HepG2 (cell line): ENCODE data around the gene SH2D5. TPM values are rescaled to one million over a fixed set of nuclear protein-coding genes. Genes with fewer than 3 reads are reported as not detected.

ENCODE experiments used
- CBFB ChIP-seq: sonication (generic); formaldehyde crosslinking; IDR thresholded peaks from 2 replicates; pipeline ENCODE4 v1.4.0; 2020; ENCODE audit warnings: missing genetic modification reagents
- GPN1 ChIP-seq: sonication (generic); formaldehyde crosslinking; IDR thresholded peaks from 2 replicates; pipeline ENCODE4 v1.5.1; 2020; ENCODE audit warnings: missing genetic modification reagents, borderline replicate concordance
- KDM4B ChIP-seq: sonication (generic); formaldehyde crosslinking; IDR thresholded peaks from 2 replicates; pipeline ENCODE4 v1.4.0; 2020; ENCODE audit warnings: missing genetic modification reagents
- MBNL3 ChIP-seq: fragments of 250-450 bp; sonication (Bioruptor Pico); conservative IDR thresholded peaks from 2 replicates; pipeline ENCODE4 v1.8.0; 2022; ENCODE audit warnings: mild to moderate bottlenecking, inconsistent platforms
- MTF1 ChIP-seq: sonication (generic); formaldehyde crosslinking; IDR thresholded peaks from 2 replicates; pipeline ENCODE4 v1.5.0; 2020; ENCODE audit warnings: missing genetic modification reagents
- TRIM24 ChIP-seq: sonication (generic); formaldehyde crosslinking; IDR thresholded peaks from 2 replicates; pipeline ENCODE4 v1.8.0; 2022; ENCODE audit warnings: mild to moderate bottlenecking, missing genetic modification reagents
- ZNF30 ChIP-seq: sonication (generic); formaldehyde crosslinking; IDR thresholded peaks from 2 replicates; pipeline ENCODE4 v1.5.0; 2020; ENCODE audit warnings: mild to moderate bottlenecking, missing genetic modification reagents
- ZNF607 ChIP-seq: sonication (generic); formaldehyde crosslinking; IDR thresholded peaks from 2 replicates; pipeline ENCODE4 v1.5.1; 2020; ENCODE audit warnings: missing genetic modification reagents, mild to moderate bottlenecking, borderline replicate concordance
- ZNF780A ChIP-seq: sonication (generic); formaldehyde crosslinking; IDR thresholded peaks from 2 replicates; pipeline ENCODE4 v1.8.0; 2022; ENCODE audit warnings: mild to moderate bottlenecking, missing genetic modification reagents, moderate library complexity
- polyA plus RNA-seq, 8 experiments: library from polyadenylated mRNA; depleted of rRNA in 3 of 8; stranded (reverse) in 7 of 8; unstranded in 1 of 8; fragments of >200 nt; fragmentation: Illumina TruSeq in 4 of 8; extraction: Trizol in 4 of 8; gene quantifications; 2 replicates each; pipeline versions ENCODE4 v1.2.1 to v1.2.3, GENCODE V29; 2011 to 2016; ENCODE audit warnings: low read depth in 4 of 8, missing spikeins in 1 of 8, mixed read lengths in 1 of 8; ENCODE audit not compliant: insufficient read depth in 1 of 8
- total RNA-seq, 5 experiments: library from RNA; depleted of rRNA; stranded (reverse); fragments of >200 nt; fragmentation: Illumina TruSeq; extraction: Trizol; gene quantifications; 2 replicates each; pipeline ENCODE4 v1.2.3, GENCODE V29; 2016; ENCODE audit warnings: low read depth in 1 of 5
- TF ChIP-seq, protein P1 (sequence below), 2 experiments: fragments of 450-650 bp in 1 of 2; sonication (generic) in 1 of 2; formaldehyde crosslinking in 1 of 2; IDR thresholded peaks; 2 replicates each; pipeline versions ENCODE4 v1.6.1 to v1.8.0; 2016 to 2022; ENCODE audit warnings: antibody characterized with exemption in 1 of 2, mild to moderate bottlenecking in 1 of 2, missing genetic modification reagents in 1 of 2
- TF ChIP-seq, protein P2 (sequence below): sonication (generic); formaldehyde crosslinking; IDR thresholded peaks from 2 replicates; pipeline ENCODE4 v1.4.0; 2020; ENCODE audit warnings: missing genetic modification reagents
- TF ChIP-seq, protein P3 (sequence below): sonication (generic); formaldehyde crosslinking; IDR thresholded peaks from 2 replicates; pipeline ENCODE4 v1.4.0; 2020; ENCODE audit warnings: missing genetic modification reagents

Gene SH2D5
- total and polyA plus RNA-seq, 2 of the 13 experiments (the other 11 are each of a cell fraction or from before 2014, with no cell fraction given): 1.2 to 3.4 TPM

DNA sequence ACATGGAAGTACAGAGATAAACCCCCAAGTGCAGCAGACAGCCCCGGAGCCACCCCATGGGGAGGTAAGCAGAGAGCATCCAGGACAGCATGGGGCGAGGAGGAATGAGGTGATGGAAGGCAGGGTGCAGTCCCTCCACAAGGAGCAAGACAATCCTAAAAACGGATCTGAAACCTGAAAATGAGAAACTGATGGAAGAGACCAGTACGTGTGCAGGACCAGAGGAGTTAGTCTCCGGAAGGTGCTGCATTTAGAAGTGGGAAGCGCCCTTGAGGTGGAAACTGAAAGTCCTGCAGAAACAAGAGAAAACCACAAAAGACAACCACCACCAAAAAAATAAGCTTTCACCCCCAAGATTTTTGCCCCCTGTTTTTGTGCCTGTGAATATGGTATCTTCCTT lies 53.9 kb downstream of the SH2D5 start (continued):
- TF ChIP-seq, protein P1, sequence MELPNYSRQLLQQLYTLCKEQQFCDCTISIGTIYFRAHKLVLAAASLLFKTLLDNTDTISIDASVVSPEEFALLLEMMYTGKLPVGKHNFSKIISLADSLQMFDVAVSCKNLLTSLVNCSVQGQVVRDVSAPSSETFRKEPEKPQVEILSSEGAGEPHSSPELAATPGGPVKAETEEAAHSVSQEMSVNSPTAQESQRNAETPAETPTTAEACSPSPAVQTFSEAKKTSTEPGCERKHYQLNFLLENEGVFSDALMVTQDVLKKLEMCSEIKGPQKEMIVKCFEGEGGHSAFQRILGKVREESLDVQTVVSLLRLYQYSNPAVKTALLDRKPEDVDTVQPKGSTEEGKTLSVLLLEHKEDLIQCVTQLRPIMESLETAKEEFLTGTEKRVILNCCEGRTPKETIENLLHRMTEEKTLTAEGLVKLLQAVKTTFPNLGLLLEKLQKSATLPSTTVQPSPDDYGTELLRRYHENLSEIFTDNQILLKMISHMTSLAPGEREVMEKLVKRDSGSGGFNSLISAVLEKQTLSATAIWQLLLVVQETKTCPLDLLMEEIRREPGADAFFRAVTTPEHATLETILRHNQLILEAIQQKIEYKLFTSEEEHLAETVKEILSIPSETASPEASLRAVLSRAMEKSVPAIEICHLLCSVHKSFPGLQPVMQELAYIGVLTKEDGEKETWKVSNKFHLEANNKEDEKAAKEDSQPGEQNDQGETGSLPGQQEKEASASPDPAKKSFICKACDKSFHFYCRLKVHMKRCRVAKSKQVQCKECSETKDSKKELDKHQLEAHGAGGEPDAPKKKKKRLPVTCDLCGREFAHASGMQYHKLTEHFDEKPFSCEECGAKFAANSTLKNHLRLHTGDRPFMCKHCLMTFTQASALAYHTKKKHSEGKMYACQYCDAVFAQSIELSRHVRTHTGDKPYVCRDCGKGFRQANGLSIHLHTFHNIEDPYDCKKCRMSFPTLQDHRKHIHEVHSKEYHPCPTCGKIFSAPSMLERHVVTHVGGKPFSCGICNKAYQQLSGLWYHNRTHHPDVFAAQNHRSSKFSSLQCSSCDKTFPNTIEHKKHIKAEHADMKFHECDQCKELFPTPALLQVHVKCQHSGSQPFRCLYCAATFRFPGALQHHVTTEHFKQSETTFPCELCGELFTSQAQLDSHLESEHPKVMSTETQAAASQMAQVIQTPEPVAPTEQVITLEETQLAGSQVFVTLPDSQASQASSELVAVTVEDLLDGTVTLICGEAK (IDR thresholded peaks at IDR 0.05): no peak
- TF ChIP-seq, protein P1 (CRISPR knock-in tag; IDR thresholded peaks at IDR 0.05): no peak
- TF ChIP-seq ZNF607 (CRISPR knock-in tag) (no peak), ZNF780A (CRISPR knock-in tag) (no peak), KDM4B (CRISPR knock-in tag) (no peak), TRIM24 (CRISPR knock-in tag) (no peak), MBNL3 (no peak), GPN1 (CRISPR knock-in tag) (no peak), MTF1 (CRISPR knock-in tag) (no peak), ZNF30 (no peak), CBFB (CRISPR knock-in tag) (no peak)
- TF ChIP-seq, protein P2, sequence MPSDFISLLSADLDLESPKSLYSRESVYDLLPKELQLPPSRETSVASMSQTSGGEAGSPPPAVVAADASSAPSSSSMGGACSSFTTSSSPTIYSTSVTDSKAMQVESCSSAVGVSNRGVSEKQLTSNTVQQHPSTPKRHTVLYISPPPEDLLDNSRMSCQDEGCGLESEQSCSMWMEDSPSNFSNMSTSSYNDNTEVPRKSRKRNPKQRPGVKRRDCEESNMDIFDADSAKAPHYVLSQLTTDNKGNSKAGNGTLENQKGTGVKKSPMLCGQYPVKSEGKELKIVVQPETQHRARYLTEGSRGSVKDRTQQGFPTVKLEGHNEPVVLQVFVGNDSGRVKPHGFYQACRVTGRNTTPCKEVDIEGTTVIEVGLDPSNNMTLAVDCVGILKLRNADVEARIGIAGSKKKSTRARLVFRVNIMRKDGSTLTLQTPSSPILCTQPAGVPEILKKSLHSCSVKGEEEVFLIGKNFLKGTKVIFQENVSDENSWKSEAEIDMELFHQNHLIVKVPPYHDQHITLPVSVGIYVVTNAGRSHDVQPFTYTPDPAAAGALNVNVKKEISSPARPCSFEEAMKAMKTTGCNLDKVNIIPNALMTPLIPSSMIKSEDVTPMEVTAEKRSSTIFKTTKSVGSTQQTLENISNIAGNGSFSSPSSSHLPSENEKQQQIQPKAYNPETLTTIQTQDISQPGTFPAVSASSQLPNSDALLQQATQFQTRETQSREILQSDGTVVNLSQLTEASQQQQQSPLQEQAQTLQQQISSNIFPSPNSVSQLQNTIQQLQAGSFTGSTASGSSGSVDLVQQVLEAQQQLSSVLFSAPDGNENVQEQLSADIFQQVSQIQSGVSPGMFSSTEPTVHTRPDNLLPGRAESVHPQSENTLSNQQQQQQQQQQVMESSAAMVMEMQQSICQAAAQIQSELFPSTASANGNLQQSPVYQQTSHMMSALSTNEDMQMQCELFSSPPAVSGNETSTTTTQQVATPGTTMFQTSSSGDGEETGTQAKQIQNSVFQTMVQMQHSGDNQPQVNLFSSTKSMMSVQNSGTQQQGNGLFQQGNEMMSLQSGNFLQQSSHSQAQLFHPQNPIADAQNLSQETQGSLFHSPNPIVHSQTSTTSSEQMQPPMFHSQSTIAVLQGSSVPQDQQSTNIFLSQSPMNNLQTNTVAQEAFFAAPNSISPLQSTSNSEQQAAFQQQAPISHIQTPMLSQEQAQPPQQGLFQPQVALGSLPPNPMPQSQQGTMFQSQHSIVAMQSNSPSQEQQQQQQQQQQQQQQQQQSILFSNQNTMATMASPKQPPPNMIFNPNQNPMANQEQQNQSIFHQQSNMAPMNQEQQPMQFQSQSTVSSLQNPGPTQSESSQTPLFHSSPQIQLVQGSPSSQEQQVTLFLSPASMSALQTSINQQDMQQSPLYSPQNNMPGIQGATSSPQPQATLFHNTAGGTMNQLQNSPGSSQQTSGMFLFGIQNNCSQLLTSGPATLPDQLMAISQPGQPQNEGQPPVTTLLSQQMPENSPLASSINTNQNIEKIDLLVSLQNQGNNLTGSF: no peak
- TF ChIP-seq, protein P3, sequence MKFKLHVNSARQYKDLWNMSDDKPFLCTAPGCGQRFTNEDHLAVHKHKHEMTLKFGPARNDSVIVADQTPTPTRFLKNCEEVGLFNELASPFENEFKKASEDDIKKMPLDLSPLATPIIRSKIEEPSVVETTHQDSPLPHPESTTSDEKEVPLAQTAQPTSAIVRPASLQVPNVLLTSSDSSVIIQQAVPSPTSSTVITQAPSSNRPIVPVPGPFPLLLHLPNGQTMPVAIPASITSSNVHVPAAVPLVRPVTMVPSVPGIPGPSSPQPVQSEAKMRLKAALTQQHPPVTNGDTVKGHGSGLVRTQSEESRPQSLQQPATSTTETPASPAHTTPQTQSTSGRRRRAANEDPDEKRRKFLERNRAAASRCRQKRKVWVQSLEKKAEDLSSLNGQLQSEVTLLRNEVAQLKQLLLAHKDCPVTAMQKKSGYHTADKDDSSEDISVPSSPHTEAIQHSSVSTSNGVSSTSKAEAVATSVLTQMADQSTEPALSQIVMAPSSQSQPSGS (CRISPR knock-in tag): no peak
